ENCODE measurements around the gene ZNF185. TPM values are rescaled to one million over a fixed set of nuclear protein-coding genes. Genes with fewer than 3 reads are reported as not detected.

ZNF185 gene
- total and polyA plus RNA-seq, 9 of the 15 experiments (the other 6 are each of a cell fraction or from before 2014, with no cell fraction given): 0.08 to 1.1 (median 0.22) TPM

DNA sequence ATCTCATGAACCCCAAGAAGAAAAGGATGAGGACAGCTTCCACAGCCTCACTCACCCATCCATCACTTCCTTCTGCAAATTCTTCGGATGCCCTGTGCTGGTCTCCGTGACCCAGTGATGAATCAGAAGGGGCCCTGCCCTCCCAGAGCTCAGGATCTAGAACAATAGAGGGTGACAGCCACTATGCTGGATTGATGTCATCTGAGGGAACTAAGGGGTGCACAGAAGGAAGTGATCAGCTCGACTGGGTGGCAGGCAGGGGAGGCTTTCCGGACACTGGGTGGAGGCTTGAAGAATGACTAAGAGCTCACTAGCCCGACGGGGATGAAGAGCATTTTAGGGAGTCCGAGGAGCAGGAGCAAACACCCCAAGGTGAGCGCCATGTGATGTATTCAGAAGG lies 1.4 kb upstream of the ZNF185 start:
- no peaks in the 10 kb centered on the region for H3K9me3 ChIP-seq (replicated peaks; ENCODE audit: control insufficient read depth, insufficient read depth, low read depth, low read length)
- POLR2A ChIA-PET: interaction anchor here (0.7 kb wide), 1 partner anchor 482 kb away, joined by 3 read pairs; no protein-coding TSS in a partner anchor
- H3K36me3 ChIP-seq (ENCODE audit: control insufficient read depth, insufficient read depth, low read length): no peaks in the 10 kb centered on the region
- H4K20me1 ChIP-seq (replicated peaks; ENCODE audit: control insufficient read depth, insufficient read depth, low read length): peaks cover 13% of the 10 kb centered on the region; the same call in 1 of the 2 replicates
- no TSS peak for BruUV-seq (replicated peaks)
- WGBS (ENCODE audit: insufficient coverage, low coverage, missing lambda C conversion rate): 0% methylated on average over 8 of the region's 8 CpGs
- ATAC-seq: no peak
- peaks cover 0 to 16% of the 10 kb centered on the region in 2 experiments; a peak in 2 of 5 replicates for H3K4me1 ChIP-seq (replicated peaks in 1 of 2; ENCODE audit: control insufficient read depth in 2 of 2, insufficient read depth in 2 of 2, low read length in 2 of 2)
- no peaks in the 10 kb centered on the region for H3K9me1 ChIP-seq (ENCODE audit: control insufficient read depth, insufficient read depth, low read length)
- H3K4me2 ChIP-seq (ENCODE audit: insufficient read depth, low read length): no peak overlapping the region
- CTCF ChIA-PET (ENCODE audit: low intra/inter-chr PET ratio): no interaction called here
- in situ Hi-C loops (cut with MboI) (no loop called here), intact Hi-C loops (cut with micrococcal nuclease) (no loop called here)
- DNase-seq (ENCODE audit: extremely low read depth in 1 of 4, low spot score in 3 of 4): no peak
- no peak overlapping the region for H2AFZ ChIP-seq (ENCODE audit: low read depth, low read length)
- H3K4me3 ChIP-seq: no peak overlapping the region
- FAIRE-seq: no peak
- H3K27me3 ChIP-seq (ENCODE audit: control insufficient read depth in 2 of 2, insufficient read depth in 2 of 2, low read length in 2 of 2): peaks cover 31 to 90% of the 10 kb centered on the region in 2 experiments; a peak in 4 of 5 replicates
- no peak overlapping the region for H3K27ac ChIP-seq (ENCODE audit: extremely low read depth, low read depth, low read length)
- H3K79me2 ChIP-seq (ENCODE audit: control insufficient read depth, insufficient read depth, low read length): no peaks in the 10 kb centered on the region
- no peak overlapping the region for H3K9ac ChIP-seq (ENCODE audit: insufficient read depth in 1 of 2, low read depth in 2 of 2, low read length in 2 of 2)
- TF ChIP-seq, protein P1, sequence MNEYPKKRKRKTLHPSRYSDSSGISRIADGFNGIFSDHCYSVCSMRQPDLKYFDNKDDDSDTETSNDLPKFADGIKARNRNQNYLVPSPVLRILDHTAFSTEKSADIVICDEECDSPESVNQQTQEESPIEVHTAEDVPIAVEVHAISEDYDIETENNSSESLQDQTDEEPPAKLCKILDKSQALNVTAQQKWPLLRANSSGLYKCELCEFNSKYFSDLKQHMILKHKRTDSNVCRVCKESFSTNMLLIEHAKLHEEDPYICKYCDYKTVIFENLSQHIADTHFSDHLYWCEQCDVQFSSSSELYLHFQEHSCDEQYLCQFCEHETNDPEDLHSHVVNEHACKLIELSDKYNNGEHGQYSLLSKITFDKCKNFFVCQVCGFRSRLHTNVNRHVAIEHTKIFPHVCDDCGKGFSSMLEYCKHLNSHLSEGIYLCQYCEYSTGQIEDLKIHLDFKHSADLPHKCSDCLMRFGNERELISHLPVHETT (CRISPR knock-in tag; conservative IDR thresholded peaks at IDR 0.05 in 1 of 2, IDR thresholded peaks at IDR 0.05 in 1 of 2): no peak
- TF ChIP-seq ZNF436 (CRISPR knock-in tag; IDR thresholded peaks at IDR 0.05): no peak
- TF ChIP-seq, protein P2, sequence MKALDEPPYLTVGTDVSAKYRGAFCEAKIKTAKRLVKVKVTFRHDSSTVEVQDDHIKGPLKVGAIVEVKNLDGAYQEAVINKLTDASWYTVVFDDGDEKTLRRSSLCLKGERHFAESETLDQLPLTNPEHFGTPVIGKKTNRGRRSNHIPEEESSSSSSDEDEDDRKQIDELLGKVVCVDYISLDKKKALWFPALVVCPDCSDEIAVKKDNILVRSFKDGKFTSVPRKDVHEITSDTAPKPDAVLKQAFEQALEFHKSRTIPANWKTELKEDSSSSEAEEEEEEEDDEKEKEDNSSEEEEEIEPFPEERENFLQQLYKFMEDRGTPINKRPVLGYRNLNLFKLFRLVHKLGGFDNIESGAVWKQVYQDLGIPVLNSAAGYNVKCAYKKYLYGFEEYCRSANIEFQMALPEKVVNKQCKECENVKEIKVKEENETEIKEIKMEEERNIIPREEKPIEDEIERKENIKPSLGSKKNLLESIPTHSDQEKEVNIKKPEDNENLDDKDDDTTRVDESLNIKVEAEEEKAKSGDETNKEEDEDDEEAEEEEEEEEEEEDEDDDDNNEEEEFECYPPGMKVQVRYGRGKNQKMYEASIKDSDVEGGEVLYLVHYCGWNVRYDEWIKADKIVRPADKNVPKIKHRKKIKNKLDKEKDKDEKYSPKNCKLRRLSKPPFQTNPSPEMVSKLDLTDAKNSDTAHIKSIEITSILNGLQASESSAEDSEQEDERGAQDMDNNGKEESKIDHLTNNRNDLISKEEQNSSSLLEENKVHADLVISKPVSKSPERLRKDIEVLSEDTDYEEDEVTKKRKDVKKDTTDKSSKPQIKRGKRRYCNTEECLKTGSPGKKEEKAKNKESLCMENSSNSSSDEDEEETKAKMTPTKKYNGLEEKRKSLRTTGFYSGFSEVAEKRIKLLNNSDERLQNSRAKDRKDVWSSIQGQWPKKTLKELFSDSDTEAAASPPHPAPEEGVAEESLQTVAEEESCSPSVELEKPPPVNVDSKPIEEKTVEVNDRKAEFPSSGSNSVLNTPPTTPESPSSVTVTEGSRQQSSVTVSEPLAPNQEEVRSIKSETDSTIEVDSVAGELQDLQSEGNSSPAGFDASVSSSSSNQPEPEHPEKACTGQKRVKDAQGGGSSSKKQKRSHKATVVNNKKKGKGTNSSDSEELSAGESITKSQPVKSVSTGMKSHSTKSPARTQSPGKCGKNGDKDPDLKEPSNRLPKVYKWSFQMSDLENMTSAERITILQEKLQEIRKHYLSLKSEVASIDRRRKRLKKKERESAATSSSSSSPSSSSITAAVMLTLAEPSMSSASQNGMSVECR (CRISPR knock-in tag; IDR thresholded peaks at IDR 0.05): no peak
- TF ChIP-seq, protein P3, sequence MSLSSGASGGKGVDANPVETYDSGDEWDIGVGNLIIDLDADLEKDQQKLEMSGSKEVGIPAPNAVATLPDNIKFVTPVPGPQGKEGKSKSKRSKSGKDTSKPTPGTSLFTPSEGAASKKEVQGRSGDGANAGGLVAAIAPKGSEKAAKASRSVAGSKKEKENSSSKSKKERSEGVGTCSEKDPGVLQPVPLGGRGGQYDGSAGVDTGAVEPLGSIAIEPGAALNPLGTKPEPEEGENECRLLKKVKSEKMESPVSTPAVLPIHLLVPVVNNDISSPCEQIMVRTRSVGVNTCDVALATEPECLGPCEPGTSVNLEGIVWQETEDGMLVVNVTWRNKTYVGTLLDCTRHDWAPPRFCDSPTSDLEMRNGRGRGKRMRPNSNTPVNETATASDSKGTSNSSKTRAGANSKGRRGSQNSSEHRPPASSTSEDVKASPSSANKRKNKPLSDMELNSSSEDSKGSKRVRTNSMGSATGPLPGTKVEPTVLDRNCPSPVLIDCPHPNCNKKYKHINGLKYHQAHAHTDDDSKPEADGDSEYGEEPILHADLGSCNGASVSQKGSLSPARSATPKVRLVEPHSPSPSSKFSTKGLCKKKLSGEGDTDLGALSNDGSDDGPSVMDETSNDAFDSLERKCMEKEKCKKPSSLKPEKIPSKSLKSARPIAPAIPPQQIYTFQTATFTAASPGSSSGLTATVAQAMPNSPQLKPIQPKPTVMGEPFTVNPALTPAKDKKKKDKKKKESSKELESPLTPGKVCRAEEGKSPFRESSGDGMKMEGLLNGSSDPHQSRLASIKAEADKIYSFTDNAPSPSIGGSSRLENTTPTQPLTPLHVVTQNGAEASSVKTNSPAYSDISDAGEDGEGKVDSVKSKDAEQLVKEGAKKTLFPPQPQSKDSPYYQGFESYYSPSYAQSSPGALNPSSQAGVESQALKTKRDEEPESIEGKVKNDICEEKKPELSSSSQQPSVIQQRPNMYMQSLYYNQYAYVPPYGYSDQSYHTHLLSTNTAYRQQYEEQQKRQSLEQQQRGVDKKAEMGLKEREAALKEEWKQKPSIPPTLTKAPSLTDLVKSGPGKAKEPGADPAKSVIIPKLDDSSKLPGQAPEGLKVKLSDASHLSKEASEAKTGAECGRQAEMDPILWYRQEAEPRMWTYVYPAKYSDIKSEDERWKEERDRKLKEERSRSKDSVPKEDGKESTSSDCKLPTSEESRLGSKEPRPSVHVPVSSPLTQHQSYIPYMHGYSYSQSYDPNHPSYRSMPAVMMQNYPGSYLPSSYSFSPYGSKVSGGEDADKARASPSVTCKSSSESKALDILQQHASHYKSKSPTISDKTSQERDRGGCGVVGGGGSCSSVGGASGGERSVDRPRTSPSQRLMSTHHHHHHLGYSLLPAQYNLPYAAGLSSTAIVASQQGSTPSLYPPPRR (CRISPR knock-in tag; IDR thresholded peaks at IDR 0.05; ENCODE audit: borderline replicate concordance): no peak
- no peak for TF ChIP-seq ZNF212 (CRISPR knock-in tag; IDR thresholded peaks at IDR 0.05)
